ENCODE results near the gene PNPLA2. TPM values are rescaled to one million over a fixed set of nuclear protein-coding genes. Genes with fewer than 3 reads are reported as not detected.

Gene PNPLA2
- total RNA-seq, 2 experiments from 2014 or later, result 15.5 to 22.6 TPM

GRCh38 chr11:795634-796564, 22.8 kb upstream of the PNPLA2 start:
- CTCF ChIA-PET, result interaction anchor here (1.0 to 1.1 kb wide), 2 partner anchors 18 to 32 kb away, joined by 3 to 4 read pairs; partner anchors contain the start of gene GATD1
- H3K27me3 Mint-ChIP-seq (ENCODE audit: low read depth), result no peaks in the 10 kb centered on the region
- H3K9me3 Mint-ChIP-seq, result no peaks in the 10 kb centered on the region
- H3K4me3 Mint-ChIP-seq, result peak overlapping the region; percentile 86
- H3K27ac Mint-ChIP-seq, result peak overlapping the region; percentile 37
- H3K4me1 Mint-ChIP-seq (ENCODE audit: low read depth), result peaks cover 12% of the 10 kb centered on the region
- intact Hi-C loops (cut with micrococcal nuclease), result loop anchor here (1.0 to 10.0 kb wide), 10 partner anchors 19 to 589 kb away; partner anchors contain the start of genes BET1L, CHID1, GATD1 and IFITM1
- peak; percentile 90 for DNase-seq
- peaks cover 11% of the 10 kb centered on the region for H3K36me3 Mint-ChIP-seq (ENCODE audit: low read depth)

DNA sequence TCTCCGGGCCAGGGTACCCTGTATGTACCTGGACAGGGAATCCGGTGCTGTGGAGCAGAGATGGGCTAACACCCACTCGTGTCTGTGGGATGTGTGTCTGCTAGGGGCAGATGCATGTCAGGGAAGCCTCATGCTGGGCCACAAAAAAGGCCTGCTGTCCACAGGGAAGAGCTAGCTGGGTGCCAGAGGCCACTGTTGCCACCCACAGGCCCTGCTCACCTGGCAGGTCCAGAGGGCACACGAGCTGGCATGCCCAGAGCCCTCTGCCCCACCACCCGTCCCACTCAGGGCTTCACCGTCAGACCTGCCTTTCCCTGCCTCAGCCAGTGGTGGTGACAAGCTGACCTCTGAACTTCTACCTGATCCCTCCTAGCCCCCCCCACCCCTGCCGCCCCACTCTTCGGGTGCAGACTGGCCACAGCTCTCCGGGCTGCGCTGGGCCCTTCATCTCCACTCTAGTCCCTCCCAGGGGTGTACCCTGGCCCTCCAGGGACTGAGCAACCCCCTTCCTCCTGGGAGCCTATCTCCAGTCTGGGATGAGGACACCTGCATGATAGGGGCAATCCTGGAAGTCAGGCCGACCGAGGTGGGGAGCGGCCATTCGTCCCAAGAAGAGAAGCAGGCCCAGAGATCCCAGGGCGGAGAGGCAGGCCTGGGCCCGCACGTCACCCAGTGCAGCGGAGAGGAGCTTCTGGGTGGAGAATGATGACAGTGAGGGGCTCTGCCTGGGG, 22.0 kb upstream of the PNPLA2 start:
- CTCF ChIA-PET, result interaction anchor here (0.6 to 1.3 kb wide), 3 partner anchors 11 to 31 kb away, joined by 3 read pairs; partner anchors contain the start of gene GATD1
- no peaks in the 10 kb centered on the region for H3K9me3 Mint-ChIP-seq
- H3K27me3 Mint-ChIP-seq (ENCODE audit: low read depth), result no peaks in the 10 kb centered on the region
- no peak for DNase-seq
- peak overlapping the region; percentile 37 for H3K27ac Mint-ChIP-seq
- peaks cover 12% of the 10 kb centered on the region for H3K4me1 Mint-ChIP-seq (ENCODE audit: low read depth)
- peak overlapping the region; percentile 86 for H3K4me3 Mint-ChIP-seq
- intact Hi-C loops (cut with micrococcal nuclease), result loop anchor here (1.0 to 10.0 kb wide), 13 partner anchors 9 to 589 kb away; partner anchors contain the start of genes BET1L, CHID1, DEAF1 and GATD1
- H3K36me3 Mint-ChIP-seq (ENCODE audit: low read depth), result peaks cover 6% of the 10 kb centered on the region

DNA sequence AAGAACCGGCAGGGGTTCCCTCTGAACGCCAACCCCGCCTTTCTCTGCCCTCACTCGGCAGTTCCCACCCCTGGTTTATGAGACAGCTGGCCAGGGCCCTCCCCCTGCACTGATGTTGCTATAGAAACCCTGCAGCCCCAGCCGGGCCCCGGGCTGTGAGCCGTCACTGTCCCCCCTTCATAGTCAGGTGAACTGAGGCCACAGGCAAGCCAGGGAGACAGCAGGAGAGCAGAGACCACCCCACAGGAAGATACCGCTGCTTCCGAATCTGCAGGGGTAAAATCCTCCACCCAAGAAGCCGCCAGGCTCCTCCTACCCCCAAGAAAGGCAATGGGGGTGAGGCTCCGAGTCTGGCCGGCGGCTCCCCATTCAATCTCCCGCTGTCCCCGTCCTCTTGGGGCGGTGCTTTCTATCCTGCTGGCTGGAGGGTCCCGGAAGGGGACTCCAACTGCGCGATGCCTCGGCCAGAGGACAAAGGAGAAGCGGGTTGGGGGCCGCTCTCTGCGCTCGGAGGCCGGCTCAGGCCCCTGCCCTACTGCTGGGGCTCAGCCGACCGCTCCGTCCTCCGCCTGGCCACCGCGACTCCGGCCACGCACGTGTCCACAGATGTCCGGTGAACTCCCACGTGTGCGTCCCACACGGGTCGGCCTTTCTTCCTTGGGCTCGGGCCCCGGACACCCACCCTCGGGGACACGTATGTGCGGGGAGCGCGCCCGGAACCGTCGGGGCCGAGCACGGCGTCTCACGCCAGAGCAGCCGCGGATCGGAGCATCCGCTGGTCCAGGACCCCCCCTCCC, 21.2 kb upstream of the PNPLA2 start:
- H3K9me3 Mint-ChIP-seq, result no peaks in the 10 kb centered on the region
- H3K36me3 Mint-ChIP-seq (ENCODE audit: low read depth), result peaks cover 3% of the 10 kb centered on the region
- H3K27me3 Mint-ChIP-seq (ENCODE audit: low read depth), result no peaks in the 10 kb centered on the region
- peaks cover 12% of the 10 kb centered on the region for H3K4me1 Mint-ChIP-seq (ENCODE audit: low read depth)
- DNase-seq, result peak; percentile 85
- H3K4me3 Mint-ChIP-seq, result peak overlapping the region; percentile 86
- CTCF ChIA-PET, result interaction anchor here (0.6 to 1.3 kb wide), 2 partner anchors 10 to 32 kb away, joined by 3 read pairs; no protein-coding TSS in a partner anchor
- H3K27ac Mint-ChIP-seq, result peak overlapping the region; percentile 37
- intact Hi-C loops (cut with micrococcal nuclease), result loop anchor here (1.0 to 10.0 kb wide), 11 partner anchors 8 to 590 kb away; partner anchors contain the start of genes BET1L, CHID1, DEAF1 and IFITM1

DNA sequence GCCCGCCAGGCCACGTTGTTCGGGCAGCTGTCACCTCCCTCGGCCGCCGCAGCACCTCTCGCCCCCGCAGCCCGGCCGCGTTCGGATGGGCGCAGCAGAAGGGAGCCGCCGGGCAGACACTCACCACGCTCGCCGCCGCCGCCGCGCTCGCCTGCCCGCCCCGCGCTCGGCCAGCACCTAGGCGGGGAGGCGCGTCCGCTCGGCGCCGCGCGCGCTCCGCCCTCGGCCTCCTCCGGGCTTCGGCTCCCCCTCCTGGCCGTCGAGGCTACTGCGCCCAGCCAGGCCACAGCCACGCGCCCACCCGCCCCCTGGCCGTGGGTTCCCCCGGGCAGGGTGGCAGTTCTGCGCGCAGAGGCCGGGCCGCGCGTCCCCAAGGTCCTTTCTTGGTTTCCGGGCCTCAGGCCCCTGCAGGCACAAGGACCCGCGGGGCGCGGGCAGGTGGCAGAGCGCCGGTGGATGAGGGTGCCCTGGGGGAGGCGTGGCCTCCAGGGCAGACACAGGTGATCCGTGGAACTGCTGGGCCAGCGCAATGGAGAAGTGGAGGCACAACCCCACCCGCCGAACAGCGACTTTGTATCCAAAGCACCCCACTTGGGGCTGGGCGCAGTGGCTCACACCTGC, 20.5 kb upstream of the PNPLA2 start, which contains the start of gene SLC25A22:
TSS of gene SLC25A22 (minus strand) at position 189 of the 621 bp plus-strand sequence. CDS start 3,275 bp downstream, outside the sequence.
- peak within 1 kb of the TSS; percentile 86 for H3K4me3 Mint-ChIP-seq
- DNase-seq, result peak; percentile 82
- H3K9me3 Mint-ChIP-seq, result no peaks in the 10 kb centered on the region
- intact Hi-C loops (cut with micrococcal nuclease), result loop anchor here (1.0 to 10.0 kb wide), 5 partner anchors 70 to 591 kb away; partner anchors contain the start of genes BET1L, IFITM1, LMNTD2 and PHRF1
- peaks cover 3% of the 10 kb centered on the region for H3K36me3 Mint-ChIP-seq (ENCODE audit: low read depth)
- peak within 1 kb of the TSS; percentile 37 for H3K27ac Mint-ChIP-seq
- CTCF ChIA-PET, result interaction anchor here (0.7 kb wide), 1 partner anchor 50 kb away, joined by 3 read pairs; no protein-coding TSS in a partner anchor
- H3K4me1 Mint-ChIP-seq (ENCODE audit: low read depth), result peaks cover 15% of the 10 kb centered on the region
- no peaks in the 10 kb centered on the region for H3K27me3 Mint-ChIP-seq (ENCODE audit: low read depth)

DNA sequence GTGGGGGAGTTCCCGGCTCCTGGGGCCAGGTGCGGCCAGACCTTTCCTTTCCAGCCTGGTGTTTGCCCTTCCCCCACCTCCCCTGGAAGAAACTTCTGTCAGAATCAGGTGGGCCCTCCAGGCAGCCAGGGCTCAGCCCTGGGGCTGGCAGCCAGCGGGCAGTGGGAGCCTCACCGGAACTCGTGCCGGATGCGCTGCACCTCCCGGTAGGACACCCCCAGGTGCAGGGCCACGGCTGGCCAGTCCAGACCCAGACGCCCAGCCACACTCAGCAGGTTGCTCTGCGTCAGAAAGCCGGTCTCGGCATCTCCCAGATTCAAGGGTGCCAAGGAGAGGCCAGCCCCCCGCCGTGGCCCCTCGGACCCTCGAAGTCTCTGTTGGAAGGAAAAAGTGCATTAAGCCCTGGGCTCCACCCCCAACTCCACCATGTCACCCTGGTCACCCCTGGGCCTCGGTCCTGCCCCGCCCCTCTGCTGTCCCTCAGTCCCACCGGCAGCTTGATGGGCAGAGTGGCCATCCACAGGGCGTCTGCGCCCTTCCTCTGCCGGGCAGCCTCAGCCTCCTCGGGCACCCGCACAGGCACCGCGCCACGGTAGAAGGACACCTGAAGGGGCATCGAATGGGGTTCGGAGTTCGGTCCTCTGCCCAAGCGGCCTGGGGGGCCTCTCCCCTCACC, 18.9 kb upstream of the PNPLA2 start:
- DNase-seq, result no peak
- Mint-ChIP-seq H3K9me3 (no peaks in the 10 kb centered on the region), H3K27me3 (ENCODE audit: low read depth) (no peaks in the 10 kb centered on the region), H3K4me1 (ENCODE audit: low read depth) (peaks cover 18% of the 10 kb centered on the region), H3K27ac (no peak overlapping the region), H3K4me3 (no peak overlapping the region), H3K36me3 (ENCODE audit: low read depth) (no peaks in the 10 kb centered on the region)
- intact Hi-C loops (cut with micrococcal nuclease), result loop anchor here (5.0 to 10.0 kb wide), 4 partner anchors 222 to 592 kb away; partner anchors contain the start of genes BET1L, IFITM1, LMNTD2 and PHRF1
- CTCF ChIA-PET, result no interaction called here

DNA sequence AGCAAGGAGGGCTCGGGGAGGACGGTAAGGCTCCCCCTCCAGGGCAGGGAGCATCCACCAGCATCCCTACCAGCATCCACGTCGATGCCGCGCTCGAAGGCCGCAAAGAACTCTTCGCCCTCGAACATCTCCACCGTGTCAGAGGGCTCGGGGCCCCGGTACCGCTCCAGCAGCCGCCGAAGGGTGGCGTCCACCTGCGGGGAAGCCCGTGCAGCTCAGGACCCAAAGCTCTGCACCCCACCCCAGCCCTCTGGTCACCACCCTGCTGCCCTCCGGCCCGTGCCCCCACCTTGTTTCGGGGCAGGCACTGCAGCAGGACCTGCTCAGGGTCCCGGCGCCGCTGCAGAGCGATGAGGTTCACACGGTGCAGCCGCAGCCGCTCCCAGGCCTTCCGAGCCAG, 18.2 kb upstream of the PNPLA2 start:
- Mint-ChIP-seq H3K4me1 (ENCODE audit: low read depth) (peaks cover 14% of the 10 kb centered on the region), H3K27ac (no peak overlapping the region), H3K36me3 (ENCODE audit: low read depth) (no peaks in the 10 kb centered on the region), H3K4me3 (no peak overlapping the region), H3K27me3 (ENCODE audit: low read depth) (no peaks in the 10 kb centered on the region), H3K9me3 (no peaks in the 10 kb centered on the region)
- CTCF ChIA-PET, result no interaction called here
- DNase-seq, result no peak
- intact Hi-C loops (cut with micrococcal nuclease), result no loop called here

DNA sequence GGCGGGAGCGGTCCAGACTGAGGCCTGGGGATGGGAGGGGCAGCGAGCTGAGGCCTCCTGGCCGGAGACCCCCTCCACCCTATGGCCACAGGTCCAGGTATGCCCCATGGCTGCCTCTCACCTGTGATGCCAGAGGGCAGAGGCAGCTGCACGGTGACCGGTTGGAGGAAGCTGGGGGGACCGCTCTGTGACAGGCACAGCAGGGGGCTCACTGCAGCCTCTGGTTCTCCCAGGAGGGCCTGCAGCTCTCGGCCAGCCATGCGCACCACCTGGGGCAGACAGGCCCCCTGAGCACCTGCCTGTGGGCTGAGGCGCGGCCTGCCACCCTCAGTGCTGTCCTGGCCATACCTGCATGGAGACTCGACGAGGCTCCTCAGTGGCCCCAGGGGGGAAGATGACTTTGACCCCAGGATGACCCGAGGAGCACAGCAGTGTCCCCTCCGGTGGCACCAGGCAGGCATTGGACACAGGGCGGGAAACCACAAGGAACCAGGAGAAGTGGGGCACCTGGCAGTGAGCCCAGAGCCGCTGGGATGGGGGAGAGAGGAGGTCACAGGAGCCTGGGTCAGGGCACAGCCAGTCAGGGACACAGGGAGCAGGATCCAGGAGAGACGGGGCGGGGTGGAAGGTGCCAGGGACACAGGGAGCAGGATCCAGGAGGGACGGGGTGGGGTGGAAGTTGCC, 17.5 kb upstream of the PNPLA2 start:
- no peak overlapping the region for H3K4me3 Mint-ChIP-seq
- H3K4me1 Mint-ChIP-seq (ENCODE audit: low read depth), result peaks cover 11% of the 10 kb centered on the region
- H3K36me3 Mint-ChIP-seq (ENCODE audit: low read depth), result no peaks in the 10 kb centered on the region
- H3K9me3 Mint-ChIP-seq, result no peaks in the 10 kb centered on the region
- intact Hi-C loops (cut with micrococcal nuclease), result no loop called here
- H3K27me3 Mint-ChIP-seq (ENCODE audit: low read depth), result no peaks in the 10 kb centered on the region
- DNase-seq, result no peak
- H3K27ac Mint-ChIP-seq, result no peak overlapping the region
- CTCF ChIA-PET, result no interaction called here

- DNase-seq, result no peak
- CTCF ChIA-PET, result no interaction called here
- Mint-ChIP-seq H3K4me1 (ENCODE audit: low read depth) (peaks cover 9% of the 10 kb centered on the region), H3K27me3 (ENCODE audit: low read depth) (no peaks in the 10 kb centered on the region), H3K27ac (no peak overlapping the region), H3K36me3 (ENCODE audit: low read depth) (no peaks in the 10 kb centered on the region), H3K4me3 (no peak overlapping the region), H3K9me3 (no peaks in the 10 kb centered on the region)
- intact Hi-C loops (cut with micrococcal nuclease), result no loop called here
These were observed 16.6 kb upstream of the PNPLA2 start for GRCh38 chr11:802018-802617.

- no peaks in the 10 kb centered on the region for H3K36me3 Mint-ChIP-seq (ENCODE audit: low read depth)
- H3K9me3 Mint-ChIP-seq, result no peaks in the 10 kb centered on the region
- peaks cover 12% of the 10 kb centered on the region for H3K4me1 Mint-ChIP-seq (ENCODE audit: low read depth)
- H3K4me3 Mint-ChIP-seq, result peak overlapping the region; percentile 36
- no peak for DNase-seq
- H3K27me3 Mint-ChIP-seq (ENCODE audit: low read depth), result no peaks in the 10 kb centered on the region
- intact Hi-C loops (cut with micrococcal nuclease), result no loop called here
- no peak overlapping the region for H3K27ac Mint-ChIP-seq
- CTCF ChIA-PET, result no interaction called here
These were observed 15.8 kb upstream of the PNPLA2 start for GRCh38 chr11:802693-803466.

DNA sequence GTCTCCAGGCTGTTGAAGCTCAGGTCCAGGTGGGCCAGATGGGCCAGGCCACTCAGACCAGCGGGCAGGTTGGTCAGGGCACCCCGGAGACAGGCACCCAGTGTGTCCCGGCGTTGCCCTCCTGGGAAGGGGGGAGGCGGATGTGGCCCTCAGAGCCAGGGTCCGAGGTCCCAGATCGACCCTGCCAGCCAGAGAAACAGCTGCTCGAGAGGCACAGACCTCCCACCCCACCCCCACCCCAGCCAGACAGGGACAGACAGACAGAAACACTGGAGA, 15.3 kb upstream of the PNPLA2 start:
- H3K9me3 Mint-ChIP-seq, result no peaks in the 10 kb centered on the region
- H3K4me1 Mint-ChIP-seq (ENCODE audit: low read depth), result peaks cover 15% of the 10 kb centered on the region
- peak overlapping the region; percentile 82 for H3K4me3 Mint-ChIP-seq
- no peak for DNase-seq
- H3K36me3 Mint-ChIP-seq (ENCODE audit: low read depth), result peaks cover 1% of the 10 kb centered on the region
- intact Hi-C loops (cut with micrococcal nuclease), result no loop called here
- H3K27me3 Mint-ChIP-seq (ENCODE audit: low read depth), result no peaks in the 10 kb centered on the region
- no peak overlapping the region for H3K27ac Mint-ChIP-seq
- CTCF ChIA-PET, result no interaction called here
